HCT116 (cell line): Measurements from ENCODE around the gene TJP2. TPM values are rescaled to one million over a fixed set of nuclear protein-coding genes. Genes with fewer than 3 reads are reported as not detected.

Experiments
- ATAC-seq: fragments of 200-7000 bp; cut with Tn5 transposase; 2 replicates; pipeline ENCODE4 v1.9.1; 2020; ENCODE audit warnings: mild to moderate bottlenecking, moderate library complexity
- BruUV-seq: library from RNA; stranded (reverse); fragments of 400-500 nt; replicated peaks from 2 replicates; lab custom pipeline; 2021; lab: Mats Ljungman, UMichigan
- CTCF ChIA-PET: fragments of 300-600 bp; sonication (Branson Sonifier 250); formaldehyde crosslinking; loops from one replicate; lab custom pipeline; 2021; ENCODE audit warnings: antibody characterized with exemption; lab: Charles Lee
- POLR2A ChIA-PET: fragments of 300-600, 350-600 bp; sonication (Branson Sonifier 250); formaldehyde crosslinking; loops from one replicate; lab custom pipeline; 2021; ENCODE audit warnings: antibody characterized with exemption; lab: Charles Lee
- RAD21 ChIA-PET, 2 experiments: fragments of 300-600 bp; sonication (Branson Sonifier 250); formaldehyde crosslinking; loops; one replicate each; lab custom pipeline; 2023; ENCODE audit warnings: low total read pairs in 2 of 2; ENCODE audit not compliant: uncharacterized antibody in 2 of 2, unreplicated experiment in 2 of 2, low non-redundant PET in 1 of 2; lab: Charles Lee
- DNase-seq: peaks from one replicate; pipeline ENCODE4 v3.0.0-alpha.2; 2010; ENCODE audit warnings: low read depth, low spot score
- H2AFZ ChIP-seq: fragments of 200-600 bp; shearing (Covaris generic), sonication (generic); 2 replicates; pipeline ENCODE4 v1.6.1; 2017; ENCODE audit warnings: low read depth, mixed run types, mixed read lengths, antibody characterized with exemption, low read length; ENCODE audit not compliant: poor library complexity, severe bottlenecking
- H3K27ac ChIP-seq: 2 replicates; pipeline ENCODE4 v1.5.1; 2012; ENCODE audit warnings: low read depth, low read length
- H3K27me3 ChIP-seq: fragments of 200-600 bp; sonication (generic); 2 replicates; pipeline ENCODE4 v1.6.1; 2016; ENCODE audit warnings: mixed run types, low read length, mixed read lengths; ENCODE audit not compliant: insufficient read depth
- H3K36me3 ChIP-seq, 2 experiments: fragments of 200-500 bp in 1 of 2; fragments of 200-600 bp in 1 of 2; sonication (Bioruptor generic) in 1 of 2; sonication (generic) in 1 of 2; 2 replicates each; pipeline versions ENCODE4 v1.5.1 to v1.6.1; 2014 to 2016; ENCODE audit warnings: low read length in 2 of 2, inconsistent platforms in 1 of 2, mixed read lengths in 1 of 2, mixed run types in 1 of 2; ENCODE audit not compliant: insufficient read depth in 2 of 2, control insufficient read depth in 1 of 2
- H3K4me1 ChIP-seq, 2 experiments: fragments of 200-600 bp in 1 of 2; sonication (generic) in 1 of 2; 2 replicates each; pipeline versions ENCODE4 v1.5.1 to v1.6.1; 2012 to 2017; ENCODE audit warnings: low read length in 2 of 2, inconsistent platforms in 1 of 2, mild to moderate bottlenecking in 1 of 2, mixed read lengths in 1 of 2, mixed run types in 1 of 2, moderate library complexity in 1 of 2; ENCODE audit not compliant: insufficient read depth in 2 of 2, control insufficient read depth in 1 of 2
- H3K4me2 ChIP-seq: fragments of 200-600 bp; sonication (generic); 2 replicates; pipeline ENCODE4 v1.6.1; 2017; ENCODE audit warnings: mixed run types, low read length, mixed read lengths
- H3K4me3 ChIP-seq, 2 experiments: fragments of 200-600 bp in 1 of 2; sonication (generic) in 1 of 2; replicated peaks in 1 of 2; 2 replicates each; pipeline ENCODE4 v1.5.1; 2011 to 2016; ENCODE audit warnings: low read length in 2 of 2, control low read depth in 1 of 2, low read depth in 1 of 2, mild to moderate bottlenecking in 1 of 2, mixed read lengths in 1 of 2, mixed run types in 1 of 2
- H3K79me2 ChIP-seq: fragments of 200-600 bp; sonication (generic); 2 replicates; pipeline ENCODE4 v1.6.1; 2017; ENCODE audit warnings: mild to moderate bottlenecking, mixed run types, low read length, moderate library complexity, mixed read lengths; ENCODE audit not compliant: insufficient read depth
- H3K9ac ChIP-seq: fragments of 200-600 bp; sonication (generic); 2 replicates; pipeline ENCODE4 v1.6.1; 2016; ENCODE audit warnings: low read length, mixed read lengths
- H3K9me2 ChIP-seq: fragments of 200-600 bp; sonication (generic), shearing (Covaris generic); 2 replicates; pipeline ENCODE4 v1.6.1; 2017; ENCODE audit warnings: mixed run types, mild to moderate bottlenecking, moderate library complexity; ENCODE audit not compliant: insufficient read depth
- H3K9me3 ChIP-seq, 2 experiments: fragments of 200-500 bp in 1 of 2; fragments of 200-600 bp in 1 of 2; sonication (Bioruptor generic) in 1 of 2; sonication (generic) in 1 of 2; 2 replicates each; pipeline ENCODE4 v1.6.1; 2014 to 2017; ENCODE audit warnings: low read length in 2 of 2, mixed read lengths in 2 of 2, inconsistent platforms in 1 of 2, low read depth in 1 of 2, mild to moderate bottlenecking in 1 of 2, mixed run types in 1 of 2, moderate library complexity in 1 of 2; ENCODE audit not compliant: control insufficient read depth in 1 of 2, insufficient read depth in 1 of 2
- H4K20me1 ChIP-seq: fragments of 200-600 bp; sonication (generic), shearing (Covaris generic); 2 replicates; pipeline ENCODE4 v1.6.1; 2017; ENCODE audit warnings: mixed run types, mild to moderate bottlenecking, moderate library complexity; ENCODE audit not compliant: insufficient read depth
- CEBPB ChIP-seq: IDR thresholded peaks from 2 replicates; pipeline ENCODE4 v1.6.1; 2012; ENCODE audit warnings: low read depth
- EGR1 ChIP-seq: IDR thresholded peaks from 2 replicates; pipeline ENCODE4 v1.6.1; 2012; ENCODE audit warnings: low read depth
- POLR2A ChIP-seq: IDR thresholded peaks from 2 replicates; pipeline ENCODE4 v1.7.0; 2011; ENCODE audit warnings: borderline replicate concordance; ENCODE audit not compliant: insufficient read depth, insufficient read length; ENCODE audit errors: extremely low read depth
- RAD21 ChIP-seq: IDR thresholded peaks from 2 replicates; pipeline ENCODE4 v1.6.1; 2012; ENCODE audit warnings: low read depth, mild to moderate bottlenecking
- SIN3A ChIP-seq: IDR thresholded peaks from 2 replicates; pipeline ENCODE4 v1.6.1; 2012; ENCODE audit warnings: low read depth
- SRF ChIP-seq: IDR thresholded peaks from 2 replicates; pipeline ENCODE4 v1.6.1; 2012; ENCODE audit warnings: low read depth
- ZNF274 ChIP-seq: fragments of 200-500 bp; sonication (Bioruptor generic); IDR thresholded peaks from 2 replicates; pipeline ENCODE4 v1.6.1; 2014; ENCODE audit warnings: mild to moderate bottlenecking, low read depth, low read length, inconsistent platforms
- intact Hi-C: fragments of 100-400 bp; cut with micrococcal nuclease; formaldehyde crosslinking; loops from 2 replicates; pipeline ENCODE4 v1.10.0; 2022
- total RNA-seq: library from RNA; stranded (reverse); gene quantifications from one replicate; pipeline ENCODE4 v1.2.1, GENCODE V29; 2021; ENCODE audit not compliant: unreplicated experiment
- TF ChIP-seq, protein P1 (sequence below): IDR thresholded peaks from 2 replicates; pipeline ENCODE4 v1.6.1; 2012

Gene TJP2
- total RNA-seq, 1 experiment from 2014 or later, result 39.7 TPM

DNA sequence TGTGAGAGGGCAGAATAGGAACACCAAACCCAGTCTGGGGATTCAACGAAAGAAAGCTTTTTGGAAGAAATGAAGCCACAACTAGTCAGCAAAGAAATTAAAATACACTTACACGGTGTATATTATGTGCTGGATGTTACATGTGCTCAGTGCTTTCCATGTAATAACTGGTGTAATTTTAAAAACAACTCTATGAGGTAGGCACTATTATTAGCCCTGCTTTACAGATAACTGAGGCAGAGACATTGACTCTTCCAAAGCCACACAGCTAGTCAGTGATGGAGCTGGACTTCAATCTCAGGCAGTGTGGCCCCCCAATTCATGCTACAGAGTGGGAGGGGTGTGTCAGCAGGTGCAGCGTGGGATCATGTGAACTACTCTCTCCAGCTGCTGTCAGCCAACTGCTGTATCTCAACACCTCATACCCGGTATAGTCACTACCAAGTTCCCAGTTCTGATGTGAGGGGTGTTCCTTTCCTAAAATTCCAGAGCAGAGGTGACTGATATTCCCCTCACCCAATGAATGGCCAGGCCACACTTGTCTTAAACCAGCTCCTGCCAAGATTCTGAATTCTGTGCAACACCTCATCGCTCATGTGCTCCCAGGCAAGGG is 33.8 kb upstream of the TJP2 start:
- Histone ChIP-seq H3K4me2 (no peak overlapping the region), H2AFZ (no peak overlapping the region), H3K9ac (no peak overlapping the region), H3K9me2 (no peaks in the 10 kb centered on the region), H3K27ac (no peak overlapping the region), H3K4me1 (no peaks in the 10 kb centered on the region), H3K9me3 (no peaks in the 10 kb centered on the region), H3K27me3 (no peaks in the 10 kb centered on the region), H3K36me3 (no peaks in the 10 kb centered on the region; a peak in 1 of 4 replicates), H3K79me2 (peaks cover 10% of the 10 kb centered on the region; the same call in 1 of the 2 replicates), H3K4me3 (no peak overlapping the region), H4K20me1 (no peaks in the 10 kb centered on the region)
- ChIA-PET RAD21 (no interaction called here), CTCF (no interaction called here), POLR2A (no interaction called here)
- ATAC-seq, result no peak
- no peak for DNase-seq
- TF ChIP-seq ZNF274, result no peak
- no peak for TF ChIP-seq SRF
- TF ChIP-seq SIN3A, result no peak
- no TSS peak for BruUV-seq
- intact Hi-C loops, result no loop called here

DNA sequence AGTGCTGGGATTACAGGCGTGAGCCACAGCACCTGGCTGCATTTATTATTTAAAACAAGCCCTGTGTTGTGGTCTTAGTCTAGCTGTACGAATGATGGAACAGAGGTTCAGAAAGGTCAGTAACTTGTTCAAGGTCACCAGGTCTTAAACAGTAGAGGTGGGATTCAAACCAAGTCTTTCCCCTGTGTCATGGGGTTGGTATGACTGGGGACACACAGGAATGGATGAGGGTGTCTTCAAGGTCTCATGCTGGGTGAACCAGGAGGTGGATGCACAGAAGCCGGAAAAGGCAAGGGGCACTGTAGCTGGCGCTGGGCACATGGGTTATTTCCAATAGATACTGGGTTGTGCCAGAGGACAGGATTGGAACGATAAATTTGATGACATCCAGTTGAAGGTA is 32.2 kb upstream of the TJP2 start:
- CTCF ChIA-PET, result interaction anchor here (1.0 kb wide), 1 partner anchor 17 kb away, joined by 3 read pairs; no protein-coding TSS in a partner anchor
- RAD21 ChIA-PET, result no interaction called here

More for the DNA sequence above, 32.2 kb upstream of the TJP2 start:
- ATAC-seq (no peak), DNase-seq (no peak)
- POLR2A ChIA-PET, result interaction anchor here (1.4 kb wide), 1 partner anchor 37 kb away, joined by 3 read pairs; no protein-coding TSS in a partner anchor
- H3K27ac ChIP-seq, result no peak overlapping the region
- H3K9me3 ChIP-seq, result no peaks in the 10 kb centered on the region
- no peaks in the 10 kb centered on the region for H3K9me2 ChIP-seq
- H4K20me1 ChIP-seq, result no peaks in the 10 kb centered on the region
- no peaks in the 10 kb centered on the region; a peak in 1 of 4 replicates for H3K36me3 ChIP-seq
- BruUV-seq, result no TSS peak
- H3K9ac ChIP-seq, result no peak overlapping the region
- H3K4me1 ChIP-seq, result no peaks in the 10 kb centered on the region
- H2AFZ ChIP-seq, result no peak overlapping the region
- intact Hi-C loops, result no loop called here
- H3K27me3 ChIP-seq, result no peaks in the 10 kb centered on the region
- H3K4me3 ChIP-seq, result no peak overlapping the region
- TF ChIP-seq ZNF274 (no peak), EGR1 (no peak), RAD21 (no peak), CEBPB (no peak), POLR2A (no peak)
- TF ChIP-seq, protein P1, sequence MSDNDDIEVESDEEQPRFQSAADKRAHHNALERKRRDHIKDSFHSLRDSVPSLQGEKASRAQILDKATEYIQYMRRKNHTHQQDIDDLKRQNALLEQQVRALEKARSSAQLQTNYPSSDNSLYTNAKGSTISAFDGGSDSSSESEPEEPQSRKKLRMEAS, result no peak
- no peak overlapping the region for H3K4me2 ChIP-seq
- peaks cover 5% of the 10 kb centered on the region; the same call in 1 of the 2 replicates for H3K79me2 ChIP-seq
